ENCODE data around the gene PPDPF. TPM values are rescaled to one million over a fixed set of nuclear protein-coding genes. Genes with fewer than 3 reads are reported as not detected.
A peak's percentile ranks its signal among the peaks of the same experiment; 100 is the strongest.

PPDPF gene
- total and polyA plus RNA-seq, 8 donors = 155 to 662 (median 277) TPM

- TF ChIP-seq, protein P1, sequence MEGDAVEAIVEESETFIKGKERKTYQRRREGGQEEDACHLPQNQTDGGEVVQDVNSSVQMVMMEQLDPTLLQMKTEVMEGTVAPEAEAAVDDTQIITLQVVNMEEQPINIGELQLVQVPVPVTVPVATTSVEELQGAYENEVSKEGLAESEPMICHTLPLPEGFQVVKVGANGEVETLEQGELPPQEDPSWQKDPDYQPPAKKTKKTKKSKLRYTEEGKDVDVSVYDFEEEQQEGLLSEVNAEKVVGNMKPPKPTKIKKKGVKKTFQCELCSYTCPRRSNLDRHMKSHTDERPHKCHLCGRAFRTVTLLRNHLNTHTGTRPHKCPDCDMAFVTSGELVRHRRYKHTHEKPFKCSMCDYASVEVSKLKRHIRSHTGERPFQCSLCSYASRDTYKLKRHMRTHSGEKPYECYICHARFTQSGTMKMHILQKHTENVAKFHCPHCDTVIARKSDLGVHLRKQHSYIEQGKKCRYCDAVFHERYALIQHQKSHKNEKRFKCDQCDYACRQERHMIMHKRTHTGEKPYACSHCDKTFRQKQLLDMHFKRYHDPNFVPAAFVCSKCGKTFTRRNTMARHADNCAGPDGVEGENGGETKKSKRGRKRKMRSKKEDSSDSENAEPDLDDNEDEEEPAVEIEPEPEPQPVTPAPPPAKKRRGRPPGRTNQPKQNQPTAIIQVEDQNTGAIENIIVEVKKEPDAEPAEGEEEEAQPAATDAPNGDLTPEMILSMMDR (IDR thresholded peaks at IDR 0.05) = no peak
- Histone ChIP-seq H3K27me3 (peaks cover 0 to 60% of the 10 kb centered on the region in 2 donors), H3K36me3 (peaks cover 0 to 21% of the 10 kb centered on the region in 2 donors), H3K4me3 (peak overlapping the region in 1 of 2 donors; percentile 59), H3K4me1 (peaks cover 0 to 12% of the 10 kb centered on the region in 2 donors), H3K27ac (no peak overlapping the region), H3K9me3 (no peaks in the 10 kb centered on the region)
- no peak for DNase-seq
- no peak for ATAC-seq
- intact Hi-C loops (cut with DNase I) = no loop called here
These were observed 34.1 kb downstream of the PPDPF start for GRCh38 chr20:63554361-63555278.

DNA sequence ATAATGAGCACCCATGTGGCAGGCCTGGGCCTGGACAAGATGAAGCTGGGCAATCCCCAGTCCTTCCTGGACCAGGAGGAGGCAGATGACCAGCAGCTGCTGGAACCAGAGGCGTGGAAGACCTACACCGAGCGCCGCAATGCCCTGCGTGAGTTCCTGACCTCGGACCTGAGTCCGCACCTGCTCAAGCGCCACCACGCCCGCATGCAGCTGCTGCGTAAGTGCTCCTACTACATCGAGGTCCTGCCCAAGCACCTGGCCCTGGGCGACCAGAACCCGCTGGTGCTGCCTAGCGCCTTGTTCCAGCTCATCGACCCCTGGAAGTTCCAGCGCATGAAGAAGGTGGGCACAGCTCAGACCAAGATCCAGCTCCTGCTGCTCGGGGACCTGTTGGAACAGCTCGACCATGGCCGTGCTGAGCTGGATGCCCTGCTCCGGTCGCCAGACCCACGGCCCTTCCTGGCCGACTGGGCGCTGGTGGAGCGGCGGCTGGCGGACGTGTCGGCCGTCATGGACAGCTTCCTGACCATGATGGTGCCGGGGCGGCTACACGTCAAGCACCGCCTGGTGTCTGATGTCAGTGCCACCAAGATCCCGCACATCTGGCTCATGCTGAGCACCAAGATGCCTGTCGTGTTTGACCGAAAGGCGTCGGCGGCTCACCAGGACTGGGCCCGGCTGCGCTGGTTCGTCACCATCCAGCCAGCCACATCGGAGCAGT, 35.3 kb downstream of the PPDPF start:
- H3K9me3 ChIP-seq = no peaks in the 10 kb centered on the region
- H3K36me3 ChIP-seq = peaks cover 0 to 33% of the 10 kb centered on the region in 2 donors
- no peak overlapping the region for H3K27ac ChIP-seq
- H3K4me3 ChIP-seq = no peak overlapping the region
- intact Hi-C loops (cut with DNase I) = no loop called here
- no peak for ATAC-seq
- no peak for DNase-seq
- H3K4me1 ChIP-seq = peaks cover 0 to 12% of the 10 kb centered on the region in 2 donors
- H3K27me3 ChIP-seq = peaks cover 0 to 49% of the 10 kb centered on the region in 2 donors
- TF ChIP-seq, protein P1 (IDR thresholded peaks at IDR 0.05) = no peak

DNA sequence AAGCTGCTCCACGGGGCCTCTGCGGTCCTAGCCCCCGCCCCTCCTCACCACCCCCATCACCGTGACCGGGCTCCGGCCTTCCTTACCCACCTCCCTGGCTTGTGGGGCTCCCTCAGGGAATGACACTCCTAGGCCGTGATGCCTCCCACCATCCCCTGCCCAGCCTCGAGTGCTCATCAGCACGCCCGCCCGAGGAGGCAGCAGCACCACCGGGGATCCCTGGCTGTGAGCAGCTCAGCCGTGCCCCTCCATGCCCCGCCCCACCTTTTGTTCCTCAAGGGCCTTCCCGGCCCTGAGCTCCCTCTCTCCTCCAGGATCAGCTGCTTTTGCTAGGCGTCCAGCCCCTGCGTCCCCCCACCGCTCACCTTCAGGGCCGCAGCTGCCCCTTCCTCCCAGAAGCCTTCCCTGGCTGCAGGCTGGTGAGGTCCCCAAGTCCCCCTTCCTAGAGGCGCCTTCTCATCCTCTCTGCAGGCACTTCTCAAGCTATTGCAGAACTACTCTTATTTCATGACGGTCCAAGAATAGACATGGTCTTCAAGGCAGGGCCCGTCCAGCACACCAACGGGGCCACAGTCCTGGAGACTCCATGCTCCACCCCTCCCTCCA, 36.4 kb downstream of the PPDPF start:
- Histone ChIP-seq H3K27ac (no peak overlapping the region), H3K4me3 (no peak overlapping the region), H3K9me3 (no peaks in the 10 kb centered on the region), H3K27me3 (peaks cover 0 to 39% of the 10 kb centered on the region in 2 donors), H3K4me1 (peaks cover 0 to 12% of the 10 kb centered on the region in 2 donors), H3K36me3 (peaks cover 0 to 45% of the 10 kb centered on the region in 2 donors)
- intact Hi-C loops (cut with DNase I) = no loop called here
- ATAC-seq (no peak), DNase-seq (no peak)
- TF ChIP-seq, protein P1 (IDR thresholded peaks at IDR 0.05) = no peak

DNA sequence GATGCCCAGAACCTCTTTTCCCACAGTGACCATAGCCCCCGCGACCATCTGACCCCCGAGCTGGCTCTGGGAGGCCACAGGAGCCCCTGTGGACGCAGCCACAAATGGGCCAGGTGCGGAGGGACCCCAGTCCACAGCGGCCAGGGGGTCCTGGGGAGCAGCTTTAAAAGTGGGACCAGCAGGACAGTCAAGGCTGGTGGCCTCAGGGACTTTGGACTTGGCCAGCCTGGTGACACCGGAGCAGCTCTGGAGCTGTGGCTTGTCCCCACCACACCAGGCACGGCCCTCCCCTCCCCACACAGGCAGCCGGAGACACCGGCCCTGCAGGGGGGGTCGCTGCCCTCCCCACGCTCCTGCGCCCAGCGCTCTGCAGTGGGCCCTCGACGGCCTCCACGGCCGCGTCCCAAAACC, 36.9 kb downstream of the PPDPF start:
- DNase-seq (no peak), ATAC-seq (no peak)
- Histone ChIP-seq H3K36me3 (peaks cover 0 to 50% of the 10 kb centered on the region in 2 donors), H3K4me3 (no peak overlapping the region), H3K9me3 (no peaks in the 10 kb centered on the region), H3K27ac (no peak overlapping the region), H3K4me1 (peaks cover 0 to 12% of the 10 kb centered on the region in 2 donors), H3K27me3 (peaks cover 0 to 34% of the 10 kb centered on the region in 2 donors)
- intact Hi-C loops (cut with DNase I) = no loop called here
- TF ChIP-seq, protein P1 (IDR thresholded peaks at IDR 0.05) = no peak
